ENCODE measurements around the gene ANTXR2. TPM values are rescaled to one million over a fixed set of nuclear protein-coding genes. Genes with fewer than 3 reads are reported as not detected.

The ANTXR2 gene
- total and polyA plus RNA-seq, 9 of the 15 experiments (the other 6 are each of a cell fraction or from before 2014, with no cell fraction given) = 10.1 to 83.8 (median 60.3) TPM

GRCh38 chr4:80049402-80049801, 23.6 kb downstream of the ANTXR2 start:
- peaks cover 3% of the 10 kb centered on the region; the same call in 1 of the 3 replicates for H3K79me2 ChIP-seq (ENCODE audit: control insufficient read depth, insufficient read depth, low read length)
- BruUV-seq (replicated peaks) = no TSS peak
- H3K27ac ChIP-seq (ENCODE audit: extremely low read depth, low read depth, low read length) = no peak overlapping the region
- intact Hi-C loops (cut with micrococcal nuclease) (no loop called here), in situ Hi-C loops (cut with MboI) (no loop called here)
- no peaks in the 10 kb centered on the region for H3K27me3 ChIP-seq (ENCODE audit: control insufficient read depth in 2 of 2, insufficient read depth in 2 of 2, low read length in 2 of 2)
- DNase-seq (ENCODE audit: extremely low read depth in 1 of 4, low spot score in 3 of 4) = no peak
- H2AFZ ChIP-seq (ENCODE audit: low read depth, low read length) = no peak overlapping the region
- peak; percentile 29 for ATAC-seq
- CTCF ChIA-PET (ENCODE audit: low intra/inter-chr PET ratio) = no interaction called here
- H3K9ac ChIP-seq (ENCODE audit: insufficient read depth in 1 of 2, low read depth in 2 of 2, low read length in 2 of 2) = no peak overlapping the region
- H3K36me3 ChIP-seq (ENCODE audit: control insufficient read depth, insufficient read depth, low read length) = peaks cover 64% of the 10 kb centered on the region; the same call in 2 of the 3 replicates
- H3K4me2 ChIP-seq (ENCODE audit: insufficient read depth, low read length) = no peak overlapping the region
- TF ChIP-seq TEAD2 (tag; IDR thresholded peaks at IDR 0.05) (no peak), NCOA1 (IDR thresholded peaks at IDR 0.05; ENCODE audit: low read depth) (no peak), ZBTB49 (CRISPR knock-in tag; IDR thresholded peaks at IDR 0.05; ENCODE audit: borderline replicate concordance) (no peak), ZNF165 (CRISPR knock-in tag; IDR thresholded peaks at IDR 0.05; ENCODE audit: borderline replicate concordance) (no peak), PHB2 (IDR thresholded peaks at IDR 0.05; ENCODE audit: low read depth) (no peak), ESRRA (IDR thresholded peaks at IDR 0.05; ENCODE audit: borderline replicate concordance, low read depth) (no peak), TAF9B (IDR thresholded peaks at IDR 0.05; ENCODE audit: partially characterized antibody) (no peak), ZBTB11 (CRISPR knock-in tag; IDR thresholded peaks at IDR 0.05) (no peak), RNF219 (CRISPR knock-in tag; IDR thresholded peaks at IDR 0.05) (no peak), SP2 (IDR thresholded peaks at IDR 0.05; ENCODE audit: extremely low read depth, low read depth, low read length, poor library complexity, severe bottlenecking) (no peak), POLR2H (tag; IDR thresholded peaks at IDR 0.05; ENCODE audit: low read depth) (no peak), TEAD1 (CRISPR knock-in tag; IDR thresholded peaks at IDR 0.05) (no peak), YY1 (IDR thresholded peaks at IDR 0.05; ENCODE audit: borderline replicate concordance in 1 of 3, control insufficient read depth in 1 of 3, extremely low read depth in 1 of 3, insufficient read depth in 3 of 3, insufficient read length in 1 of 3, insufficient replicate concordance in 2 of 3, low read depth in 1 of 3, low read length in 2 of 3) (no peak)
- no peak overlapping the region for H3K4me3 ChIP-seq
- no peaks in the 10 kb centered on the region for H4K20me1 ChIP-seq (replicated peaks; ENCODE audit: control insufficient read depth, insufficient read depth, low read length)
- no peaks in the 10 kb centered on the region for H3K9me3 ChIP-seq (replicated peaks; ENCODE audit: control insufficient read depth, insufficient read depth, low read depth, low read length)
- no peak for FAIRE-seq
- no peaks in the 10 kb centered on the region for H3K9me1 ChIP-seq (ENCODE audit: control insufficient read depth, insufficient read depth, low read length)
- no peaks in the 10 kb centered on the region for H3K4me1 ChIP-seq (replicated peaks in 1 of 2; ENCODE audit: control insufficient read depth in 2 of 2, insufficient read depth in 2 of 2, low read length in 2 of 2)
- POLR2A ChIA-PET = interaction anchor here (1.0 kb wide), 1 partner anchor 14 kb away, joined by 3 read pairs; no protein-coding TSS in a partner anchor

Measured in K562 (cell line).